ENCODE measurements around the gene LIPK. TPM values are rescaled to one million over a fixed set of nuclear protein-coding genes. Genes with fewer than 3 reads are reported as not detected.

The LIPK gene
- total and polyA plus RNA-seq, 4 donors = not detected

DNA sequence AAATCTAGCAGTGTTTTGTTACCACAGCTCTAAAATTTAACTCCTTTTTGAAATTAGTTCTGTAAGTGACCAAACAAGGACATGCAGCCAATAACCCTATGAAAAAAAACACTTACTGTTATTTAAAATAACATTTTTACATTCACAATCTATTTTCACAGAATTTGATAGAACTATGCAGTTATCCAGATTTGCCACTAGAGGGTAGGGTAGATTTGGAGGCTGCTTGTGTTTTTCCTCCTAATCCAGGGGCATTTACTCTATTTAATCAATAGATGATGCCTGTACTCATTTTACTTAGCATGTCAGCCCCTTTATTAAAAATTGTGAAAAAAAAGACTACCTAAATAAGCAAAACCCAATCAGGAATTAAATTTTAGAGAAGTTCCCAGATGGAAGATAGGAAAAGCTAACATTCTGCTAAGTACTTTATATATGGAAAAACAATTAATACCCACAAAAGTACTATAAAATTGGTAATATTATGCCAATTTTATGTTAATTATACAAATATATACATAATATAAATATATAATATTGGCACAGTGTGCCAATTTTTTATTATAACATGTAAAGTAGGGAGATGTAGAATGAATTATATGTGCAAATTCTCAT, 18.1 kb upstream of the LIPK start:
- H3K4me3 ChIP-seq (ENCODE audit: low read depth in 1 of 3, low read length in 3 of 3) = no peak overlapping the region
- no peak for DNase-seq (ENCODE audit: low spot score)
- no peaks in the 10 kb centered on the region for H3K9me3 ChIP-seq (ENCODE audit: control insufficient read depth in 4 of 4, low read length in 3 of 4)
- no peaks in the 10 kb centered on the region for H3K4me1 ChIP-seq (ENCODE audit: control insufficient read depth in 4 of 4, insufficient read depth in 4 of 4, low read length in 3 of 4)
- H3K27ac ChIP-seq (ENCODE audit: low read depth in 1 of 2, low read length in 2 of 2) = no peak overlapping the region
- no peak overlapping the region for H3K9ac ChIP-seq (ENCODE audit: low read depth in 1 of 2, low read length in 2 of 2)
- TF ChIP-seq GABPA (IDR thresholded peaks at IDR 0.05 in 1 of 2, conservative IDR thresholded peaks at IDR 0.05 in 1 of 2) = no peak
- peak; percentile 86 to 88 for TF ChIP-seq RAD21 (IDR thresholded peaks at IDR 0.05)
- no peak for TF ChIP-seq MAX (IDR thresholded peaks at IDR 0.05)
- no peak for TF ChIP-seq JUND (IDR thresholded peaks at IDR 0.05)
- TF ChIP-seq, protein P1, sequence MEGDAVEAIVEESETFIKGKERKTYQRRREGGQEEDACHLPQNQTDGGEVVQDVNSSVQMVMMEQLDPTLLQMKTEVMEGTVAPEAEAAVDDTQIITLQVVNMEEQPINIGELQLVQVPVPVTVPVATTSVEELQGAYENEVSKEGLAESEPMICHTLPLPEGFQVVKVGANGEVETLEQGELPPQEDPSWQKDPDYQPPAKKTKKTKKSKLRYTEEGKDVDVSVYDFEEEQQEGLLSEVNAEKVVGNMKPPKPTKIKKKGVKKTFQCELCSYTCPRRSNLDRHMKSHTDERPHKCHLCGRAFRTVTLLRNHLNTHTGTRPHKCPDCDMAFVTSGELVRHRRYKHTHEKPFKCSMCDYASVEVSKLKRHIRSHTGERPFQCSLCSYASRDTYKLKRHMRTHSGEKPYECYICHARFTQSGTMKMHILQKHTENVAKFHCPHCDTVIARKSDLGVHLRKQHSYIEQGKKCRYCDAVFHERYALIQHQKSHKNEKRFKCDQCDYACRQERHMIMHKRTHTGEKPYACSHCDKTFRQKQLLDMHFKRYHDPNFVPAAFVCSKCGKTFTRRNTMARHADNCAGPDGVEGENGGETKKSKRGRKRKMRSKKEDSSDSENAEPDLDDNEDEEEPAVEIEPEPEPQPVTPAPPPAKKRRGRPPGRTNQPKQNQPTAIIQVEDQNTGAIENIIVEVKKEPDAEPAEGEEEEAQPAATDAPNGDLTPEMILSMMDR (IDR thresholded peaks at IDR 0.05; ENCODE audit: low read depth, low read length, missing input control) = peak; percentile 67
- no peak for TF ChIP-seq NR2F2 (IDR thresholded peaks at IDR 0.05)
- TF ChIP-seq FOXA1 (IDR thresholded peaks at IDR 0.05) = no peak
- H3K27me3 ChIP-seq (ENCODE audit: control insufficient read depth in 4 of 4, insufficient read depth in 4 of 4, low read length in 3 of 4) = peaks cover 0 to under 1% (median 0%) of the 10 kb centered on the region in 4 donors
- no peaks in the 10 kb centered on the region for H3K36me3 ChIP-seq (ENCODE audit: control insufficient read depth in 4 of 4, insufficient read depth in 3 of 4, low read depth in 1 of 4, low read length in 3 of 4)

- WGBS = 86% methylated on average over 6 of the region's 6 CpGs
- TF ChIP-seq, protein P2, sequence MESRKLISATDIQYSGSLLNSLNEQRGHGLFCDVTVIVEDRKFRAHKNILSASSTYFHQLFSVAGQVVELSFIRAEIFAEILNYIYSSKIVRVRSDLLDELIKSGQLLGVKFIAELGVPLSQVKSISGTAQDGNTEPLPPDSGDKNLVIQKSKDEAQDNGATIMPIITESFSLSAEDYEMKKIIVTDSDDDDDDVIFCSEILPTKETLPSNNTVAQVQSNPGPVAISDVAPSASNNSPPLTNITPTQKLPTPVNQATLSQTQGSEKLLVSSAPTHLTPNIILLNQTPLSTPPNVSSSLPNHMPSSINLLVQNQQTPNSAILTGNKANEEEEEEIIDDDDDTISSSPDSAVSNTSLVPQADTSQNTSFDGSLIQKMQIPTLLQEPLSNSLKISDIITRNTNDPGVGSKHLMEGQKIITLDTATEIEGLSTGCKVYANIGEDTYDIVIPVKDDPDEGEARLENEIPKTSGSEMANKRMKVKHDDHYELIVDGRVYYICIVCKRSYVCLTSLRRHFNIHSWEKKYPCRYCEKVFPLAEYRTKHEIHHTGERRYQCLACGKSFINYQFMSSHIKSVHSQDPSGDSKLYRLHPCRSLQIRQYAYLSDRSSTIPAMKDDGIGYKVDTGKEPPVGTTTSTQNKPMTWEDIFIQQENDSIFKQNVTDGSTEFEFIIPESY (IDR thresholded peaks at IDR 0.05) = no peak
- TF ChIP-seq JUND (IDR thresholded peaks at IDR 0.05) = no peak
- TF ChIP-seq HNF4A (conservative IDR thresholded peaks at IDR 0.05) = no peak
- no peak for TF ChIP-seq ATF3 (IDR thresholded peaks at IDR 0.05)
- H3K36me3 ChIP-seq (ENCODE audit: control insufficient read depth in 4 of 4, insufficient read depth in 3 of 4, low read depth in 1 of 4, low read length in 3 of 4) = no peaks in the 10 kb centered on the region
- DNase-seq (ENCODE audit: low spot score) = no peak
- H3K4me1 ChIP-seq (ENCODE audit: control insufficient read depth in 4 of 4, insufficient read depth in 4 of 4, low read length in 3 of 4) = no peaks in the 10 kb centered on the region
- H3K9me3 ChIP-seq (ENCODE audit: control insufficient read depth in 4 of 4, low read length in 3 of 4) = no peaks in the 10 kb centered on the region
- no peaks in the 10 kb centered on the region for H3K27me3 ChIP-seq (ENCODE audit: control insufficient read depth in 4 of 4, insufficient read depth in 4 of 4, low read length in 3 of 4)
- no peak overlapping the region for H3K9ac ChIP-seq (ENCODE audit: low read depth in 1 of 2, low read length in 2 of 2)
- H3K4me3 ChIP-seq (ENCODE audit: low read depth in 1 of 3, low read length in 3 of 3) = no peak overlapping the region
- H3K27ac ChIP-seq (ENCODE audit: low read depth in 1 of 2, low read length in 2 of 2) = no peak overlapping the region
These were observed 16.7 kb upstream of the LIPK start for GRCh38 chr10:88689366-88689765.

GRCh38 chr10:88693392-88694020, 12.5 kb upstream of the LIPK start:
- H3K27me3 ChIP-seq (ENCODE audit: control insufficient read depth in 4 of 4, insufficient read depth in 4 of 4, low read length in 3 of 4) = no peaks in the 10 kb centered on the region
- TF ChIP-seq FOXA2 (IDR thresholded peaks at IDR 0.05) (no peak), EGR1 (IDR thresholded peaks at IDR 0.05; ENCODE audit: low read depth in 2 of 2) (no peak), TAF1 (conservative IDR thresholded peaks at IDR 0.05) (no peak), FOXA1 (IDR thresholded peaks at IDR 0.05) (no peak), RAD21 (IDR thresholded peaks at IDR 0.05) (peak; percentile 39 to 49), ATF3 (IDR thresholded peaks at IDR 0.05) (no peak), RXRA (IDR thresholded peaks at IDR 0.05) (no peak)
- TF ChIP-seq, protein P1 (IDR thresholded peaks at IDR 0.05; ENCODE audit: low read depth, low read length, missing input control) = peak; percentile 29

More at GRCh38 chr10:88693392-88694020, 12.5 kb upstream of the LIPK start:
- H3K36me3 ChIP-seq (ENCODE audit: control insufficient read depth in 4 of 4, insufficient read depth in 3 of 4, low read depth in 1 of 4, low read length in 3 of 4) = no peaks in the 10 kb centered on the region
- no peaks in the 10 kb centered on the region for H3K4me1 ChIP-seq (ENCODE audit: control insufficient read depth in 4 of 4, insufficient read depth in 4 of 4, low read length in 3 of 4)
- 56% methylated on average over 4 of the region's 4 CpGs for WGBS
- H3K9ac ChIP-seq (ENCODE audit: low read depth in 1 of 2, low read length in 2 of 2) = no peak overlapping the region
- H3K27ac ChIP-seq (ENCODE audit: low read depth in 1 of 2, low read length in 2 of 2) = no peak overlapping the region
- no peaks in the 10 kb centered on the region for H3K9me3 ChIP-seq (ENCODE audit: control insufficient read depth in 4 of 4, low read length in 3 of 4)
- no peak overlapping the region for H3K4me3 ChIP-seq (ENCODE audit: low read depth in 1 of 3, low read length in 3 of 3)
- no peak for DNase-seq (ENCODE audit: low spot score)
